HCT116 (cell line): ENCODE results near the gene RUNDC3A. TPM values are rescaled to one million over a fixed set of nuclear protein-coding genes. Genes with fewer than 3 reads are reported as not detected.

Experiments
- ATAC-seq: fragments of 200-7000 bp; cut with Tn5 transposase; 2 replicates; pipeline ENCODE4 v1.9.1; 2020; ENCODE audit warnings: mild to moderate bottlenecking, moderate library complexity
- BruUV-seq: library from RNA; stranded (reverse); fragments of 400-500 nt; replicated peaks from 2 replicates; lab custom pipeline; 2021; lab: Mats Ljungman, UMichigan
- CTCF ChIA-PET: fragments of 300-600 bp; sonication (Branson Sonifier 250); formaldehyde crosslinking; loops from one replicate; lab custom pipeline; 2021; ENCODE audit warnings: antibody characterized with exemption; lab: Charles Lee
- POLR2A ChIA-PET: fragments of 300-600, 350-600 bp; sonication (Branson Sonifier 250); formaldehyde crosslinking; loops from one replicate; lab custom pipeline; 2021; ENCODE audit warnings: antibody characterized with exemption; lab: Charles Lee
- RAD21 ChIA-PET, 2 experiments: fragments of 300-600 bp; sonication (Branson Sonifier 250); formaldehyde crosslinking; loops; one replicate each; lab custom pipeline; 2023; ENCODE audit warnings: low total read pairs in 2 of 2; ENCODE audit not compliant: uncharacterized antibody in 2 of 2, unreplicated experiment in 2 of 2, low non-redundant PET in 1 of 2; lab: Charles Lee
- DNase-seq: peaks from one replicate; pipeline ENCODE4 v3.0.0-alpha.2; 2010; ENCODE audit warnings: low read depth, low spot score
- H2AFZ ChIP-seq: fragments of 200-600 bp; shearing (Covaris generic), sonication (generic); 2 replicates; pipeline ENCODE4 v1.6.1; 2017; ENCODE audit warnings: low read depth, mixed run types, mixed read lengths, antibody characterized with exemption, low read length; ENCODE audit not compliant: poor library complexity, severe bottlenecking
- H3K27ac ChIP-seq: 2 replicates; pipeline ENCODE4 v1.5.1; 2012; ENCODE audit warnings: low read depth, low read length
- H3K27me3 ChIP-seq: fragments of 200-600 bp; sonication (generic); 2 replicates; pipeline ENCODE4 v1.6.1; 2016; ENCODE audit warnings: mixed run types, low read length, mixed read lengths; ENCODE audit not compliant: insufficient read depth
- H3K36me3 ChIP-seq, 2 experiments: fragments of 200-500 bp in 1 of 2; fragments of 200-600 bp in 1 of 2; sonication (Bioruptor generic) in 1 of 2; sonication (generic) in 1 of 2; 2 replicates each; pipeline versions ENCODE4 v1.5.1 to v1.6.1; 2014 to 2016; ENCODE audit warnings: low read length in 2 of 2, inconsistent platforms in 1 of 2, mixed read lengths in 1 of 2, mixed run types in 1 of 2; ENCODE audit not compliant: insufficient read depth in 2 of 2, control insufficient read depth in 1 of 2
- H3K4me1 ChIP-seq, 2 experiments: fragments of 200-600 bp in 1 of 2; sonication (generic) in 1 of 2; 2 replicates each; pipeline versions ENCODE4 v1.5.1 to v1.6.1; 2012 to 2017; ENCODE audit warnings: low read length in 2 of 2, inconsistent platforms in 1 of 2, mild to moderate bottlenecking in 1 of 2, mixed read lengths in 1 of 2, mixed run types in 1 of 2, moderate library complexity in 1 of 2; ENCODE audit not compliant: insufficient read depth in 2 of 2, control insufficient read depth in 1 of 2
- H3K4me2 ChIP-seq: fragments of 200-600 bp; sonication (generic); 2 replicates; pipeline ENCODE4 v1.6.1; 2017; ENCODE audit warnings: mixed run types, low read length, mixed read lengths
- H3K4me3 ChIP-seq, 2 experiments: fragments of 200-600 bp in 1 of 2; sonication (generic) in 1 of 2; replicated peaks in 1 of 2; 2 replicates each; pipeline ENCODE4 v1.5.1; 2011 to 2016; ENCODE audit warnings: low read length in 2 of 2, control low read depth in 1 of 2, low read depth in 1 of 2, mild to moderate bottlenecking in 1 of 2, mixed read lengths in 1 of 2, mixed run types in 1 of 2
- H3K79me2 ChIP-seq: fragments of 200-600 bp; sonication (generic); 2 replicates; pipeline ENCODE4 v1.6.1; 2017; ENCODE audit warnings: mild to moderate bottlenecking, mixed run types, low read length, moderate library complexity, mixed read lengths; ENCODE audit not compliant: insufficient read depth
- H3K9ac ChIP-seq: fragments of 200-600 bp; sonication (generic); 2 replicates; pipeline ENCODE4 v1.6.1; 2016; ENCODE audit warnings: low read length, mixed read lengths
- H3K9me2 ChIP-seq: fragments of 200-600 bp; sonication (generic), shearing (Covaris generic); 2 replicates; pipeline ENCODE4 v1.6.1; 2017; ENCODE audit warnings: mixed run types, mild to moderate bottlenecking, moderate library complexity; ENCODE audit not compliant: insufficient read depth
- H3K9me3 ChIP-seq, 2 experiments: fragments of 200-500 bp in 1 of 2; fragments of 200-600 bp in 1 of 2; sonication (Bioruptor generic) in 1 of 2; sonication (generic) in 1 of 2; 2 replicates each; pipeline ENCODE4 v1.6.1; 2014 to 2017; ENCODE audit warnings: low read length in 2 of 2, mixed read lengths in 2 of 2, inconsistent platforms in 1 of 2, low read depth in 1 of 2, mild to moderate bottlenecking in 1 of 2, mixed run types in 1 of 2, moderate library complexity in 1 of 2; ENCODE audit not compliant: control insufficient read depth in 1 of 2, insufficient read depth in 1 of 2
- H4K20me1 ChIP-seq: fragments of 200-600 bp; sonication (generic), shearing (Covaris generic); 2 replicates; pipeline ENCODE4 v1.6.1; 2017; ENCODE audit warnings: mixed run types, mild to moderate bottlenecking, moderate library complexity; ENCODE audit not compliant: insufficient read depth
- CBX3 ChIP-seq: IDR thresholded peaks from 2 replicates; pipeline ENCODE4 v1.6.1; 2012; ENCODE audit warnings: low read depth
- CEBPB ChIP-seq: IDR thresholded peaks from 2 replicates; pipeline ENCODE4 v1.6.1; 2012; ENCODE audit warnings: low read depth
- EZH2phosphoT487 ChIP-seq: fragments of 200-600 bp; IDR thresholded peaks from 2 replicates; pipeline ENCODE4 v1.6.1; 2018; ENCODE audit warnings: antibody characterized with exemption, borderline replicate concordance
- FOSL1 ChIP-seq: IDR thresholded peaks from 2 replicates; pipeline ENCODE4 v1.6.1; 2012; ENCODE audit warnings: low read depth
- RAD21 ChIP-seq: IDR thresholded peaks from 2 replicates; pipeline ENCODE4 v1.6.1; 2012; ENCODE audit warnings: low read depth, mild to moderate bottlenecking
- SIN3A ChIP-seq: IDR thresholded peaks from 2 replicates; pipeline ENCODE4 v1.6.1; 2012; ENCODE audit warnings: low read depth
- SP1 ChIP-seq: IDR thresholded peaks from 2 replicates; pipeline ENCODE4 v1.6.1; 2012; ENCODE audit warnings: low read depth
- SRF ChIP-seq: IDR thresholded peaks from 2 replicates; pipeline ENCODE4 v1.6.1; 2012; ENCODE audit warnings: low read depth
- TCF7L2 ChIP-seq: IDR thresholded peaks from 2 replicates; pipeline ENCODE4 v1.7.0; 2011; ENCODE audit warnings: borderline replicate concordance, inconsistent platforms; ENCODE audit not compliant: insufficient read depth, insufficient read length; ENCODE audit errors: extremely low read depth
- YY1 ChIP-seq: IDR thresholded peaks from 2 replicates; pipeline ENCODE4 v1.6.1; 2011; ENCODE audit warnings: low read length, low read depth, moderate library complexity, mild to moderate bottlenecking; ENCODE audit not compliant: insufficient replicate concordance; ENCODE audit errors: extremely low read depth
- ZNF274 ChIP-seq: fragments of 200-500 bp; sonication (Bioruptor generic); IDR thresholded peaks from 2 replicates; pipeline ENCODE4 v1.6.1; 2014; ENCODE audit warnings: mild to moderate bottlenecking, low read depth, low read length, inconsistent platforms
- intact Hi-C: fragments of 100-400 bp; cut with micrococcal nuclease; formaldehyde crosslinking; loops from 2 replicates; pipeline ENCODE4 v1.10.0; 2022
- total RNA-seq: library from RNA; stranded (reverse); gene quantifications from one replicate; pipeline ENCODE4 v1.2.1, GENCODE V29; 2021; ENCODE audit not compliant: unreplicated experiment
- TF ChIP-seq, protein P1 (sequence below): IDR thresholded peaks from 2 replicates; pipeline ENCODE4 v1.6.1; 2012
- TF ChIP-seq, protein P2 (sequence below), 3 experiments: fragments of 200-600 bp in 1 of 3; sonication (generic) in 1 of 3; IDR thresholded peaks in 2 of 3; conservative IDR thresholded peaks in 1 of 3; 2 replicates each; pipeline ENCODE4 v1.5.1; 2012 to 2017; ENCODE audit warnings: low read depth in 2 of 3, low read length in 2 of 3, antibody characterized with exemption in 1 of 3, borderline replicate concordance in 1 of 3, control low read depth in 1 of 3, mild to moderate bottlenecking in 1 of 3, mixed read lengths in 1 of 3, mixed run types in 1 of 3, moderate library complexity in 1 of 3; ENCODE audit not compliant: insufficient read depth in 1 of 3
- TF ChIP-seq, protein P3 (sequence below): IDR thresholded peaks from 2 replicates; pipeline ENCODE4 v1.6.1; 2012

Gene RUNDC3A
- total RNA-seq, 1 experiment from 2014 or later = 0.61 TPM

DNA sequence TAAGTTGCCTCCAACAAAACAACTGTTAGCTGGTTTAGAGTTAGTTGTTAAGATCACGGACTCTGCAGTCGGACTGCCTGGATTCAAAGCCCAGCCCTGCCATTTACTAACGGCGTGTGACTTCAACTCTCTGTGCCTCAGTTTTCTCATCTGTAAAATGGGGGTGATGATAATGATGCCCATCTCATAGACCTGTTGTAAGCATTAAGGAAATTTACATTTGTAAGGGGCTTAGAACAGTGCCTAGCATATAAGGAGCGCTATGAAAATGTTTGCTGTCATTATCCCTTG, 41.3 kb upstream of the RUNDC3A start:
- Histone ChIP-seq H3K4me3 (no peak overlapping the region), H3K36me3 (no peaks in the 10 kb centered on the region), H3K9me3 (no peaks in the 10 kb centered on the region), H3K9me2 (no peaks in the 10 kb centered on the region), H3K79me2 (no peaks in the 10 kb centered on the region), H3K27me3 (no peaks in the 10 kb centered on the region), H3K27ac (no peak overlapping the region)
- ChIA-PET RAD21 (no interaction called here), POLR2A (no interaction called here)
- BruUV-seq = no TSS peak
- TF ChIP-seq RAD21 (no peak), TCF7L2 (no peak), EZH2phosphoT487 (no peak), CBX3 (no peak), SP1 (no peak), SRF (no peak)
- TF ChIP-seq, all 23 proteins: peak for 0
- no peaks in the 10 kb centered on the region for H3K4me1 ChIP-seq
- DNase-seq = no peak
- H4K20me1 ChIP-seq = no peaks in the 10 kb centered on the region
- ATAC-seq = no peak
- intact Hi-C loops = no loop called here
- H3K9ac ChIP-seq = no peak overlapping the region
- no peak overlapping the region for H2AFZ ChIP-seq
- no peak overlapping the region for H3K4me2 ChIP-seq
- CTCF ChIA-PET = no interaction called here

DNA sequence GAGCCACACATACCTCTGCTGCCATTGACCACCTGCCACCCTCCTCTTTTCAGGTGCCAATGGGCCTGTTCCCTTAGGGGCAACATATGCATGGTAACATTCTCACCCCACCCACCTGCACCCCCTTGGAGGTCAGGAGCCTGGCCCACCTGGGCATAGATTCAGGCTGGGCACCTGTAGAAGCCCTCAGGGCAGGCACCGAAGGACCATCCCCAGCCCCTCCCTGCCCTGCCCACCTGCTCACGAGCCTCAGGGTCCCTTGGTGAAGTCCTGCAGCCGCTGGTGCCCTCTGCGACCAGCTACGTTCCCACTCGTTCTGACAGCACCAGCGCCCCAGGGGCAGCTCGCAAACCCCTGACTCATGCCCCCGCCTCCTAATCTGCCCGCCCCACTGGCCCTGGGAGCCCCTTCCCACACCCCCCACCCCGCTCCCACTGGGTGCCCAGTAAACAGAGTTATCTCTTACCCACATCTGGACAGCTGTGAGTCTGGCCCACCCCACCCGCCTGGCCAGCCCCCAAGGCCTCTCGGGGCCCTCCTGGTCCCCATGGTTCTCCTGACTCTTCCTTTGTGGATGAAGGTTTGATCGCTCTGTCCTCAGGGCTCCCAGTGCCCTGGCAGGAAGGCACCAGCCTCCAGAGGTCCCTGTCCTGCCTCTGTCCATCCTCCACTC, 40.4 kb upstream of the RUNDC3A start, which contains the start of gene SLC4A1:
Gene SLC4A1 (minus strand): TSS at position 318 of the 673 bp plus-strand sequence. CDS start 5,269 bp downstream, outside the sequence.
- H3K9me3 ChIP-seq = no peaks in the 10 kb centered on the region
- DNase-seq (no peak), ATAC-seq (no peak)
- intact Hi-C loops = no loop called here
- no peaks in the 10 kb centered on the region for H3K27me3 ChIP-seq
- no peaks in the 10 kb centered on the region for H3K79me2 ChIP-seq
- no TSS peak for BruUV-seq
- H3K9ac ChIP-seq = no peak within 1 kb of the TSS
- no peak within 1 kb of the TSS for H2AFZ ChIP-seq
- no peaks in the 10 kb centered on the region for H4K20me1 ChIP-seq
- ChIA-PET POLR2A (no interaction called here), CTCF (no interaction called here), RAD21 (no interaction called here)
- no peak within 1 kb of the TSS for H3K4me2 ChIP-seq
- no peaks in the 10 kb centered on the region for H3K36me3 ChIP-seq
- H3K4me1 ChIP-seq = no peaks in the 10 kb centered on the region
- H3K27ac ChIP-seq = no peak within 1 kb of the TSS
- no peak within 1 kb of the TSS for H3K4me3 ChIP-seq
- H3K9me2 ChIP-seq = no peaks in the 10 kb centered on the region
- no peak for TF ChIP-seq CEBPB
- TF ChIP-seq SP1 = no peak
- TF ChIP-seq, protein P1, sequence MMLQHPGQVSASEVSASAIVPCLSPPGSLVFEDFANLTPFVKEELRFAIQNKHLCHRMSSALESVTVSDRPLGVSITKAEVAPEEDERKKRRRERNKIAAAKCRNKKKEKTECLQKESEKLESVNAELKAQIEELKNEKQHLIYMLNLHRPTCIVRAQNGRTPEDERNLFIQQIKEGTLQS = no peak
- TF ChIP-seq SIN3A = no peak
- no peak for TF ChIP-seq ZNF274
- TF ChIP-seq, protein P2, sequence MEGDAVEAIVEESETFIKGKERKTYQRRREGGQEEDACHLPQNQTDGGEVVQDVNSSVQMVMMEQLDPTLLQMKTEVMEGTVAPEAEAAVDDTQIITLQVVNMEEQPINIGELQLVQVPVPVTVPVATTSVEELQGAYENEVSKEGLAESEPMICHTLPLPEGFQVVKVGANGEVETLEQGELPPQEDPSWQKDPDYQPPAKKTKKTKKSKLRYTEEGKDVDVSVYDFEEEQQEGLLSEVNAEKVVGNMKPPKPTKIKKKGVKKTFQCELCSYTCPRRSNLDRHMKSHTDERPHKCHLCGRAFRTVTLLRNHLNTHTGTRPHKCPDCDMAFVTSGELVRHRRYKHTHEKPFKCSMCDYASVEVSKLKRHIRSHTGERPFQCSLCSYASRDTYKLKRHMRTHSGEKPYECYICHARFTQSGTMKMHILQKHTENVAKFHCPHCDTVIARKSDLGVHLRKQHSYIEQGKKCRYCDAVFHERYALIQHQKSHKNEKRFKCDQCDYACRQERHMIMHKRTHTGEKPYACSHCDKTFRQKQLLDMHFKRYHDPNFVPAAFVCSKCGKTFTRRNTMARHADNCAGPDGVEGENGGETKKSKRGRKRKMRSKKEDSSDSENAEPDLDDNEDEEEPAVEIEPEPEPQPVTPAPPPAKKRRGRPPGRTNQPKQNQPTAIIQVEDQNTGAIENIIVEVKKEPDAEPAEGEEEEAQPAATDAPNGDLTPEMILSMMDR (IDR thresholded peaks at IDR 0.05 in 2 of 3, conservative IDR thresholded peaks at IDR 0.05 in 1 of 3; ENCODE audit: borderline replicate concordance in 1 of 3, insufficient read depth in 1 of 3, low read depth in 2 of 3, low read length in 2 of 3) = no peak
- no peak for TF ChIP-seq FOSL1
- TF ChIP-seq, protein P3, sequence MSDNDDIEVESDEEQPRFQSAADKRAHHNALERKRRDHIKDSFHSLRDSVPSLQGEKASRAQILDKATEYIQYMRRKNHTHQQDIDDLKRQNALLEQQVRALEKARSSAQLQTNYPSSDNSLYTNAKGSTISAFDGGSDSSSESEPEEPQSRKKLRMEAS = no peak
- TF ChIP-seq TCF7L2 = no peak
- no peak for TF ChIP-seq EZH2phosphoT487
- TF ChIP-seq YY1 = no peak
- TF ChIP-seq SRF = no peak
